Mucosa of gallbladder (tissue), 1 donor: ENCODE results near the gene ULK4. TPM values are rescaled to one million over a fixed set of nuclear protein-coding genes. Genes with fewer than 3 reads are reported as not detected.
"Not testable (repeated sequence)": the region's sequence is repeated elsewhere in the genome, so short reads cannot be mapped to it uniquely, and the experiment has no call there.

Source experiments
- DNase-seq: peaks from one replicate; pipeline ENCODE4 v3.0.0-alpha.2; 2020; ENCODE audit warnings: low spot score
- total RNA-seq: library from RNA; stranded (reverse); gene quantifications from one replicate; pipeline ENCODE4 v1.2.1, GENCODE V29; 2021
- donor health status: DM: no; HTN: no; CAD: no.

Gene ULK4
- total RNA-seq, 1 donor from 2014 or later: 9.8 TPM

DNA sequence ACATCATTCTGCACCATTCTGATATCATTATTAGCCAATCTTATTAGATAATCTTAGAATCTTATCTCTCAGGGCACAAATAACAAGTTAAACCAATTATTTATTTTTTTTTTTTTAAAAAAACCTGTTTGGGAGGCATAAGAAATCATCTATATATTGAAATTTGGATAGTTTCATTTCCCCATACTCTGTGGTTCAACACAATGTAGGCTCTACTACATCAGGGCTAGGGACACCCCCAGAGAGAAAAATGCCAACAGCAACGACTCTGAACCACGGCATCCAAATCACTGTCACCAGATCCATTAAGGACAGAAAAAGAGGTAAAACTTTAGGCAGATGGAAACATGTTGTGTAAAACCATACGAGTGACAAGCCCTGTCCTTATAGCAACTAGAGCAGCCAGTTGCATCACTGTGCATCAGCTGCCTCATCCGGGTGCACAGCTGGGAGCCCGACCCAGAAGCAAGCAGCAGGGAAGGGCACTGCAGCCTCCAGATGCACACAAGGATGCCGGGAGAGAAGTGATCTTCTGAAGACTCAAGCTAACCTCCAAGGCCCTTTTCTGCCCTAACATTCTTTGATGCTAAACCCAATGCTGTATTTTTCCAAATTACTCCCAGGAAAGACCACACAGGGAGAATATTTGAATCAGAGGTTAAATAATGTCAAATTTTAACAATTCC, 381.5 kb downstream of the ULK4 start:
- no peak for DNase-seq

DNA sequence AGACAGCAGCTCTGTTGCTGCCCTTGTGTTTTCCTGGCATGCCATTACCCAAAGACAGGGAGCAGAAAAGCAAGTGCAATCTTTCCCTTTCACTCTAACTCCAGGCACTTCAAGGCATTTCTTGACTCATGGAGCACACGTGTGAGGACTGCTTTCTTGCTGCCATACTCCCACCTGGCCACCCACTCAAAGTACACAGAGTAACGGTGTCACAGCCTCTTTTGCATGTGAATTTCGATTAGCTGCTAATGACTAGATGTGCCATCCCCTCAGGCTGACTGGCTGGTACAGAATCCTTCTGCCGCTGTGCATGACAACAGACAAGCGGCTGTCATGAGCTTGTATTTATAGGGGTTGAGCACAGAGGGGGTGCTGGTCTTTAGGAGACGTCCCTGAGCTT, 382.0 kb downstream of the ULK4 start:
- DNase-seq: no peak

DNA sequence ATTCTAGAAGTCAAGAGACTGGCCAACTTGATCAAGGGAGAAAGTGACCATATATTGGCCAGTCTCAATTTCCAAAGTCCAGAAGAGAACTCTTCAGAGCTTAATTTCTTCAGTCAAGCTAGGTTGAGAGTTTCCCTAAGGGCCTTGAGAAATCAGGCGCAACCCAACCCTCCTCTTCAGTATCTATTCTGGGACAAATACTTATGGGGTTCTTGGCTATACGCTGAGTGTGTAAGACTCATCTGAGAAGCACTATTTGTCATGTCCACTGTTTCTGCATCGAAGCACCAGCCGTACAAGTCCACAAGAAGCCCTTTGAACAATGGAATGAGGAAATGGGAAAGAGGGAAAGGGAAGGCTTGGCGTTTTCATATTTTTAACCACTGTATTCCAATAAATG, 383.1 kb downstream of the ULK4 start:
- DNase-seq: no peak

DNA sequence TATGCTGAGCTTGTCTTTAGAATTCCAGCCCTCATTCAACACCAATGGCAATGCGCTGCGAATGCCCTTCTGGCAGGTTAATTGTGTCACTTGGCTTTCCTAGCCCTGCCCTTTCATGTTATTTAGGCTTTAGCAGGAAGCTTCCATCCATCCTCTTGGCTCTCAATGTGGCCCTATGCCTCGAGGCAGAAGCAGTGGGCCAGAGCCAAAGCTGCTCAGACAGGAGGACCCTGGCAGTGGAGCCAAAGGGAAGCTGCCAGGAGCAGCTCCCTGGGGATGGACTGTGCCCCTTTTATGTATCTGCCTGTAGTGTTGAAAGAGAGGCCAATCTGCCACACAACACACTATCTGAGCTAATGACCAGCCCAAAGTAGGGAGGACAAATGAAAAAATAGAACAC, 386.2 kb downstream of the ULK4 start:
- no peak for DNase-seq

DNA sequence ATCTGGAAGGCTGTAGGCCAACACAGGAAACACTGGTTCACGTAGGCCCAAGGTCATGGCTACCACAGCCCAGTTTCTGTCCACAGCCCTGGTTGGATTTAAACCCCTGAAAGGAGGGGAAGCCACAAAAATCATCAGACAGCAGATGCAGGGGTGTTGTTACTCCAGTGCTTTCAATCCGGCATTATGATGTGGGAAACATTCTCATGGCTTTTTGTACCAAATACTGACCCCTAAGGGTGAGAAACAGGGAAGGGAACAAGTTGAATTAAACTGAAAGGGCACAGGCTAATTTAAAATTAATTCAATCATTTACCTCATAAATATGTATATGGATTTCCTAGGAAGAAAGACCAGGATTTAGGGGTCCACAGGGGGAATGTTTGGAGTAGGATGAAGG, 387.0 kb downstream of the ULK4 start:
- DNase-seq: no peak

DNA sequence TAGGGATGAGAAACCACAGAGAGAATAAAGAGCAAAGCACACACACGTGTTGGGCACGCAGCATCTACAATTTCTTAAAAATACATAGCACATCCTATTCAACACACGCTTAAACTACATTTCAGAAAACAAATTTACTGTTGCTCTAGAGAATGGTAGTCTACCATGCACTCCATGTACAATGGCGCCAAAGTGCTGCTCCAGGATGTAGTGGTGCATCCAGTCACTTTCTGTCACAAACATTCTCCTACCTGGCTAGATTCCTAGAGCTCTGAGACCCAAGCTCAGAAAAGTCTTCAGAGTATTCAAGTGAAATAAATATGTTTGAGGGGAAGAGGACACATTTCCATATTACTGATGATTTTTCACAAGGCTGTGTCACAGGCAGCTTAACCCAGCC, 388.3 kb downstream of the ULK4 start:
- DNase-seq: no peak

DNA sequence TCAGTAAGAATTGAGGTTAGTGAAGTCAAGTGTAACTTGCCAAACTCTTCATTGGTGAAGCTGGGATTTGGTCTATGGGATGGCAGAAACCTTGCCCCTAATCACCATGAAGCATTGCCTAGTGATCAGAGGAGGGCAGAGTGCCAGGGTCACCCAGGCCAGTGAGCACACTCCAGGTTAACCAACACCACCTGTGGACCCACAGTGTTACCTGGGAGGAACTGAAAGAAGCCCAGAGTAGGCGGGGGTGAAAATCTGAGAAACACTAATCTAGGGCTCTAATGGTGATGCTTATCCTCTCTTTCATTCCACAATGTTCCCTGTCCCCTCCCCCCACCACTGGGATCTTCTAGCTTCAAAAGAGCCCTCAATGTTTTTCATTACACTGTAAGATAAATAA, 389.8 kb downstream of the ULK4 start:
- DNase-seq: no peak

DNA sequence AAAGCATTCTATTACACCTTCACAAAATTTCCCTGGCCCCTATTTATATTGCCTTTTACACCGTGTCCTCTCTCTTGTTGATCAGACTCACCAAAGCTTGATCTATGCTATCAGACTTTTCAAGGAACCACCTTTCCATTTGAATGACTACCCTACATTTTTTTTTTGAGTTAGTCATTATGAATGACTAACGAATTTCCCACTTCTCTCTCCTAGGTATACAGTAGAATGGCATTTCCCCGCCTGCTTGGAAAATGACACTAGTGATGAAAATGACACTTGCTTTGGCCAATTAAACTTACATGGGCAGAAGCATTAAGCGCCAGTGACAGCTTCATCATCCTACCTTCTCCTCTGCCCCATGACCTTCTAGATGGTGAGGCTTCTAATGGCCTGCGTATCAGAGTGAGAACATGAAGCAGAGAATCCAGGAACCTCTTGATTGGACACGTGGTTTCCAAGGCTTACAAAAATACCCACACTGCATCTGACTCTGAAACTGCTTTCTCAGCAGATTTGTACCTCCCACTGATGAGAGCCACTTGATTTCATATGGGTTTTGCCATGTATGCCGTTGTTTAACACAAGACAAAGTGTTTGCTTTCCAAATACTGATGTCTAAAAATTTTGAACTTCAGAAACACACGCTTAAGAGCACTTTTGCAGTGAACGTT, 392.1 kb downstream of the ULK4 start:
- DNase-seq: no peak

DNA sequence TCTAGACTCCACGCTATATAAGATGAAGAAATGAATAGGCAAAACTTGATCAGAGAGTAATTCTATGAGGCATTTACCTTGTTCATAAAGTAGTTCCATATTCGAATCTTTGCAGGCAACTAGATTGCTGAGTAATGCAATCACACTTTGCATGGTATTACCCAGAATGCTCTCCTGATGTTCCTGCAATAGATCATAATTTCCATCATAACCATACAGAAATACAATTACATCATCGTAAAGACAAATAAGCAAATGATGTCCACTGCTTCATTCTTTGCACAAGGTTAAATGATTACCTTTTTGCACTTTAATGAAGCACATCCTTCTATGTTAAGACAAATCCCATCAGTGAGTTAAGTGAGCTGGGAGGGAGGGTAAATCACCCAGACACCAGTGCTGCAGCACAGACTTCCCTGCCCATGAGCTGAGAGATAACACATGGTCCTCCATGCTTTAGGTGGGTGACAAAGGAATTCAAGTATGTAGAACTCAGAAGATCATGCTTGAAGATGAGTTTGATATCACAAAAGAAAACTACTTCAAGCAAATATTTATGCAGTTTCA, 395.9 kb downstream of the ULK4 start:
- no peak for DNase-seq

DNA sequence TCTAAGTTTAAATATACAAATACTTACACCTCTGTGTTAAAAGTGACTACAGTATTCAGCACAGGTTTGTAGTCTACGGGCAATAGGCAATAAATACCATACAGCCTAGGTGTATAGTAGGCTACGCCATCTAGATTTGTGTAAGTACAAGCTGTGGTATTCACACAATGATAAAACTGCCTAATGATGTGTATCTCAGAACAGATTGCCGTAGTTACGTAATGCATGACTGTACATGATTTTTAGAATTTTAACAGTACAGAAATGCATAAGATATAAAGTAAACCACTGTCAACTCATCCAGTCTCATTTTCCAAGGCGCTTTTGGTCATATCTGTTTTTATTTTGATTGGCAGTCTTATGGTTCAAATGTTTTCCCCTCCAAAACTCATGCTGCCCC, 396.9 kb downstream of the ULK4 start:
- no peak for DNase-seq

DNA sequence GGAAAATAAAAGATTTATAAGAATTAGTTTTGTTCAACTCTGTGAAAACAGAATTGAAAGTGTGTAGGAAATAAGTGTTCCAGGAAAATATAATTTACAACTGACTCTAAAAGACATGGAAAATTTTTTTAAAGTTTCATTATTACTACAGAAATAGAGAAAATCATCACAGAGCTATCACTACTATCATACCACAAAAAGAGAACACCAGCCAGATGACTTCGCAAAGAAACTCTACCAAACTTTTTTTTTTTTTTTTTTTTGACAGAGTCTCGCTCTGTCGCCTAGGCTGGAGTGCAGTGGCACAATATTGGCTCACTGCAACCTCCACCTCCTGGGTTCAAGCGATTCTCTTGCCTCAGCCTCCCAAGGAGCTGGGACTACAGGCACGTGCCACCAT, 405.7 kb downstream of the ULK4 start:
- DNase-seq: not testable (repeated sequence)

DNA sequence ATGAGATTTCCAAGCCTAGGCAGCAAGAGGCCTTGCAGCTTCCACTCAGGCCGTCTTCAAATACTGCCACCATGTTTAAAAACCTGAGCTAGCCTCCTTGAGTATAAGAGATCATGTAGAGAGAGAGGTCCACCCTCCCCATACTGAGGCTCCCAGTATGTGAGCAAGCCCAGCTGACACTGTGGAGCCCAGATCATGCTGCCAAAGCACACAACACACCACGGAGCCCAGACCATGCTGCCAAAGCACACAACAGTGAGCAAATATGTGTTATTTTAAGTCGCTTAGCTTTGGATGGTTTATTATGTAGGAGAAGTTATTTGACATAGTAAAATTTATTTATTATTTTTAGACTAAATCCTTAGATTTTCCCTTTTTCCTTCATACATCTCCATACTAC, 428.9 kb downstream of the ULK4 start:
- no peak for DNase-seq

DNA sequence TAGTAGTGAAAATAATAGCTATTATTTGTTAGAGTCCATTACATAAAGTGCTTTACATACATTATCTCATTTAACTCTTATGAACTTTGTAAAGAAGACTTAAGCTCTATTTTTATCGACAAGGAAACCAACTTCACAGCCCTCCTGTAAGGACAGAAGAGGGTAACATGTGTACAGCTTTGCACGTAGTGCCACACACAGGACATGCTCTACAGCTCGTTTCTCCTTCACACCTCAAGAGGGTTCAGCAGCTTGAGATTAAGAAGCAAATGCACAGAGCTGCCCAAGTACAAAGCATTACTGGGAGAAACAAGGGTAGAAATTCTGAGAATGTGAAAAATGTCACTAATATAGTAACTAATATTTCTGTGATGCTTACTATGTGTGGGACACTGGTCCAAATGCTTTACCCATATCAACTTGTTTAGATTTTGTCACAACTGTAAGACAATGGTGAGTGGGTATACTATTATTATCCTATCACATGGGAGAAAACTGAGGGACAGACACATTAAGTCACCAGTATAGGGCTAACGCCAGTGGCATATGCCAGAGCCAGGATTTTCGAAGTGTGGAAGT, 434.8 kb downstream of the ULK4 start:
- DNase-seq: no peak

DNA sequence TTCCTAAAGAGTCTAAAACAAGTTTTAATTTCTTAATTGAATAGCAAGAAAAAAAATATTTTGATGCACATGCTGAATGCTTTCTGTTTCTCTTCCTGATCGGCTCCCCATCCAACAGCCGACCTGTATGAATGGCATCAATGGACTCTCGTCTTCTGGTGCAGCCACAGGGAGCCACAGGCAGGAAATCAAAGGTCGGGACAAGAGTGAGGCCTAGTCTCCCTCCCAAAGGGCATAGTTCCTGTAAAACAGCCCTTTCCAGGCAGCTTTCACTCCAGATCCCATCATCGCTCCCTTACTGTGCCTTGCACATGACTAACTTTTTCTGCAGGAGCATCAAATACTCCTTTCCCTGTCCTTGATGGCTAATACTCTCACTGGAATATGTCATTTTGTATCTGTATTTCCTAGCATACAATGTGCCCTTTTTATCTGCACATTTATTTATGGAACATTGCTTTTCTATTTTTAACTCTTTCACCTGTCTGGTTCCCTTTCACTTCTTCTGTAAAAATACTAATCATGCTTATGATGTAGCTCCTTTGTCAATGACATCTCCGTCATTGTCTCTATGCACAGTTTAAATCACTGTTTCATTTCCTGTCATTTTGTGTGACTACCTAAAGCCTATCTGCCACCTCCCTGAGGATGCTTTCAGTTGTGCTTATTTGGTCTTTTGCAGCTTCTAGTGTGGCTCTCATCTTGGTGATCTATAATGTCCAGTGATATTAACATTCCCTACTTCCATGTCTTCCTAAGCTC, 436.4 kb downstream of the ULK4 start:
- no peak for DNase-seq

DNA sequence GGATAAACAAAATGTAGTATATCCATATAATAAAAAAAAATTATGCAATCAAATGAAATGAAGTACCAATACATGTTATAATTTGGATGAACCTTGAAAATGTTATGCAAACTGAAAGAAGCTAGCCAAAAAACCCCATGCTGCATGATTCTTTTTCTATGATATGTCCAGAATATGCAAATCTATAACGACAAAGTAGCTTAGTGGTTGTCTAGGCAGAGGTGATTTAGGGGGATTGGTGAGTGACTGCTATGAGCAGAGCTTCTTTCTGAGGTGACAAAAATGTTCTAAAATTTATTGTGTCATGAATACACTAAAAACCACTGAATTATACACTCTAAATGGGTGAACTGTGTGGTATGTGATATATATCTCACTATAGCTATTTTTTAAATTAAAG, 438.0 kb downstream of the ULK4 start:
- no peak for DNase-seq

DNA sequence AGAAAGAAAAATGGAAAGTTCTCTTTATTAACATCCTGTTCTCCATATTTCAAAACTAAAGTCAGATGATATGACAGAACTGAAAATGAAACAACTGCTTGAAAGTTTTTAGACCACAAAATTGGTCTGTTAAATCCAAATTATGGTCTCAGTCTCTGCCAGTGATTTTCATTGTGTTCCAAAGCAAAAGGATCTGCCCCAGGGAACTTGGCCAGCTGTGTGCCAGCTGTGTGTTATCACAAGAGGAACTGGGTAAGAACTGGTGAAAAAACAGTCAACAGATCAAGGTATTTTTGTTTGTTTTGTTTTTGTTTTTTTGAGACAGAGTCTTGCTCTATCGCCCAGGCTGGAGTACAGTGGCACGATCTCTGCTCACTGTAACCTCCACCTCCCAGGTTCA, 439.3 kb downstream of the ULK4 start:
- DNase-seq: no peak

DNA sequence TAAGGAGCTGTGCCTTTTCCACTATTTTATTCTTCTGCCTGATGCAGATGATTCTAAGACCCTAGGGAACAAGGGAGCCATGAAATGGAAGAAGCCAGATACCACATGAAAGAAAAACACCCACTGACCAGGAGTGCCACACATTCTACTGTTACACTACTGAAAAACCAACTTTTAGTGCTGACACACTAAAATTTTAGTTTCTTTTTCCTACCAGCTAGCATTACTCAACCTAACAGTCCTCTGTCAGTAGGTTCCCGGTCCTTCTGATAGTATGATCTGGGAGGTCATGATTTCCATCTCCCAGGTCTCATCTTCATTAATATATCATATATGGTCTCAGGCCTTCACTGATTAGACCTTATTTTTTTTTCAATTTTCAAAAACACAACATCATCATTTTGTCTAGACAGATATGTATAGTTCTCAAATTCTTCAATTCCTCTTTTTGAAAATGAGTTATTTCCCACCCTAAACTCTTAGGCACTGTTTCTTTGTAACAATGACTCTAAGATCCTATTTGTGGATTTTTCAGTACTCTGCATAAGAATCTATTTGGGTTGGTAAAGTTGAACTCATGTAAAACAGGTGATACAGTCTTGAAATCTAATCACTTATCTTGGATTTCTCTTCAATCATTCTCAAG, 440.8 kb downstream of the ULK4 start:
- no peak for DNase-seq

DNA sequence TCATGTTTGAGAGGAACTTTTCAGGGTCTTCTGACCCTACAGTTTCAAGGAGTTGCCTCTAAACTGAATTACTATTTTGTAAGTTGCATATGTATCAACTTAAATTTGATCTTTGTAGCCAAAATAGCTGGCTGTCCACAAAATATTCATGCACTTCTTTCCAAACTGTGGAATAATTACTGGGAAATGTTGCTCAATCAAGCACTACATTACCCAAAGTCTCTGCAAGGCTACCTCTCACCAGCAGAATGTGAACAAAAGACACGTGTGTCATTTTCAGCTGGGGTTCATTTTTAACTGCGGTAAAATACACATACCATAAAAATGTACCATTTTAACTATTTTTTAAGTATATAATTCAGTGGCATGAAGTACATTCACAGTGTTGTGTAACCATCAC, 442.2 kb downstream of the ULK4 start:
- no peak for DNase-seq

DNA sequence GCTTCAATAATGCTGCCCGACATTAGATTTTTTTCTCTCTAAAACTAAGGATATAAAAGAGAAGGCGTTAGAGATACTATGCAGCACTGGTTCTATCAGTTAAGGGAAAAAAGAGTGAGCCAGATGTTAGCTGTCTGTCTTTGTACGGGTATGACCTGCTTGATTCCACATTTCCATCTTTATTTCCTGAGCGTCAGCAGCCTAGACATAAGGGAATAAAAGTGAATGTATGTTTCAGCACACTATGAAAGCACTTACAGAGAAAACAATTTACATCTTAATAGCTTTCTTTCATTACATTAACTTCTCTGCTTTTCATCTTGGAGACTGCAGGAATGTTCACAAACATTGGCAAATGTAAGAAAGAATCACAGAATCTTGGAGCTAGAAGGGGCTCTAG, 443.3 kb downstream of the ULK4 start:
- no peak for DNase-seq

DNA sequence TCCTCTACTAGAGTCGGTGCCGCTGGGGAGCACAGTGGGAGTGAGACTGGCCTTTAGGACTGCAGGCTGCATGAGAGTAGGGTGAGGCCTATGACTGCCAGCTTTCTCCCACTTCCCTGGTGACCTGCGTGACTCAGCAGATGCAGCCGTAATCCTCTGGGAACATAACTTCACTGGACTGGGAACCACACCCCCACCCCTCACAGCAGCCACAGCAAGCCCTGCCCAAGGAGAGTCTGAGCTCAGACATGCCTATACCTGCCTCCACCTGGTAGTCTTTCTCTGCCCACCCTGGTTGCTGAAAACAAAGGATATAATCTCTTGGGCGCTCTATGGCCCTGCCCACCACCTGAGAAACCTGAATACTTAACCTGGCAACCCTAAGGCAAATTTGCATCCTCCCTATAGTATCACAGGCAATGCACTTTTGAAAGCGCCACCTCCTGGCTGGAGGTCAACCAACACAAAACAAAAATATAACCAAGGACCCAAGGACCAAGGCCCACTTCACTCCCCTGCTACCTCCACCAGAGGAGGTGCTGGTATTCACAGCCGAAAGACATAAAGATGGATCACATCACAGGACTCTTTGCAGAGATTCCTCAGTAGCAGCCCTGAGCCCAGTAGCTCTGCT, 453.7 kb downstream of the ULK4 start:
- DNase-seq: no peak

DNA sequence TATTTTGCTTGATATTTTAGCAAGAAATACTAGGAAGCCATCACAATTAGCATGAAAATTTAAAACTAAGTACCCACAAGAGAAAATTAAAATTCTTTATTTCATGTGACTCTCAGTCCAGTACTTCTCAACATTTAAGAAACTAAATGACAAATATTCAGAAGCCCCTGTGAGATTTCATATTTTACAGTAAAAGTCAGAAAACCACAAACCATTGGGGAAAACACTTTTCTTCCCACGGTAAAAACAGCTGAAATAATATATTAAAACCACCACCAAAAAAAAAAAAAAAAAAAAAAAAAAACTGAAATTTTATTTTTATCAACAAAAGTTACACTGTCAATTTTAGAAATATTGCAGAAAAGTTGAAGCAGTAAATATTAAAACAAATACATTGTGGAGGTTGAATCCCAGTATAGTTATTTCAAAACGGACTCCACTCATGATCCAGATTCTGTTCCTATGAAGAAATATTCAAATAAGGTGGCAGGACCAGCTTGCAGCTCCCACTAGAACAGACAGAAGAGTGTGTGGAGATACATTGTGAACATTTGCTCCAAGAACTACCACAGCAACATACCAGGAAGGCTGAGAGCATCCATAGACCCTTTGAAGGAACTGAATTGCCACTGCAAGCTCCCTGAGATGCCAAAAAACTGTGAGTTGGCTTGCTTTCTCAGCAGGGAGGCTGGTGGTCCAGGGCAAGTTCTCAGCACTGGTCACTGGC, 454.4 kb downstream of the ULK4 start:
- DNase-seq: no peak
